Choroid plexus epithelial cell (primary cell): ENCODE measurements around the gene AKT1.

Experiments
- DNase-seq: peaks from one replicate; pipeline ENCODE4 v3.0.0-alpha.2; 2010; ENCODE audit warnings: low read depth
- H3K4me3 ChIP-seq: 2 replicates; pipeline ENCODE4 v1.5.1; 2011; ENCODE audit warnings: low read depth, mild to moderate bottlenecking, control low read depth, low read length, moderate library complexity
- CTCF ChIP-seq: conservative IDR thresholded peaks from 2 replicates; pipeline ENCODE4 v1.5.1; 2011; ENCODE audit warnings: low read depth, mild to moderate bottlenecking, control low read depth, inconsistent platforms, low read length, moderate library complexity

Gene AKT1

GRCh38 chr14:104821971-104822608 lies 26.5 kb upstream of the AKT1 start:
- H3K4me3 ChIP-seq: no peak overlapping the region
- no peak for TF ChIP-seq CTCF
- no peak for DNase-seq

- H3K4me3 ChIP-seq: no peak overlapping the region
- no peak for TF ChIP-seq CTCF
- no peak for DNase-seq
Observed at GRCh38 chr14:104821229-104821945, 25.8 kb upstream of the AKT1 start.

- peak; percentile 83 for DNase-seq
- H3K4me3 ChIP-seq: no peak overlapping the region
Observed at GRCh38 chr14:104820669-104821228, 25.2 kb upstream of the AKT1 start.

DNA sequence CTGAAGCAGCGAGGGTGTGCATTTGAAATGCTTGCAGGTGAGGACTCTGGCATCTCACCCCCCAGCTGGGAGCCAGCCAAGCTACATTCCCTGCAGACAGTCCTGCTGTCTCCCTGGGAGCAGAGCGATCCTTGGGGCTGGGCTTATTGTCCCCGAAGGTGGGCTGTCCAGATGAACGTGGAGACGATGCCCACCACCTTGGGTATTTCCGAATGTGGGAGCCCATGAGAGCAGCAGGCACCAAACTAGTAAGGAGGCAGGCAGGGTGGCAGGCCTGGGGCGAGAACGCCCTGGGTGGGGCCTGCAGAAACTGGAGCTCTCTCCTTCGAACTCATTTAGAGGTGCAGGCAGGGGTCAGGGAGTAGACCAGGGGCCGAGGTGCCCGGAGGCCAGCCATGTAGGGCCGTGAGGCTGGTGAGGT lies 23.8 kb upstream of the AKT1 start:
- no peak for DNase-seq
- no peak for TF ChIP-seq CTCF
- no peak overlapping the region for H3K4me3 ChIP-seq

More at GRCh38 chr14:104820669-104821228, 25.2 kb upstream of the AKT1 start:
- TF ChIP-seq CTCF: peak; percentile 79

DNA sequence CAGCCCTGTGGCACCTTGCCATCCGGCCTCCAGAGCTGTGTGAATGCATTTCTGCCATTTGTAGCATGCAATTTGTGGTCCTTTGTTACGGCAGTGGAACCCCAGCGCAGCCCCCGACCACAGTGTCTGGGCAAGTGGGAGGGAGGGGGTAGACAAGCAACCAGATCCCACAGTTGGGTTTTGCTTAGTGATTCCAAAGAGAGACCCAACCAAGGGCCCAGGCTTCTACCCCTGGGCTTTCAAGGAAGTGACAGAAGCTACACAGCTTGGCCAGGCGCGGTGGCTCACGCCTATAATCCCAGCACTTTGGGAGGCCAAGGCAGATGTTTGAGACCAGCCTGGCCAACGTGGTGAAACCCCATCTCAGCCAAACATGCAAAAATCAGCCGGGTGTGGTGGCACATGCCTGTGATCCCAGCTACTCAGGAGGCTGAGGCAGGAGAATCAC lies 23.2 kb upstream of the AKT1 start:
- TF ChIP-seq CTCF: no peak
- DNase-seq: no peak
- no peak overlapping the region for H3K4me3 ChIP-seq

DNA sequence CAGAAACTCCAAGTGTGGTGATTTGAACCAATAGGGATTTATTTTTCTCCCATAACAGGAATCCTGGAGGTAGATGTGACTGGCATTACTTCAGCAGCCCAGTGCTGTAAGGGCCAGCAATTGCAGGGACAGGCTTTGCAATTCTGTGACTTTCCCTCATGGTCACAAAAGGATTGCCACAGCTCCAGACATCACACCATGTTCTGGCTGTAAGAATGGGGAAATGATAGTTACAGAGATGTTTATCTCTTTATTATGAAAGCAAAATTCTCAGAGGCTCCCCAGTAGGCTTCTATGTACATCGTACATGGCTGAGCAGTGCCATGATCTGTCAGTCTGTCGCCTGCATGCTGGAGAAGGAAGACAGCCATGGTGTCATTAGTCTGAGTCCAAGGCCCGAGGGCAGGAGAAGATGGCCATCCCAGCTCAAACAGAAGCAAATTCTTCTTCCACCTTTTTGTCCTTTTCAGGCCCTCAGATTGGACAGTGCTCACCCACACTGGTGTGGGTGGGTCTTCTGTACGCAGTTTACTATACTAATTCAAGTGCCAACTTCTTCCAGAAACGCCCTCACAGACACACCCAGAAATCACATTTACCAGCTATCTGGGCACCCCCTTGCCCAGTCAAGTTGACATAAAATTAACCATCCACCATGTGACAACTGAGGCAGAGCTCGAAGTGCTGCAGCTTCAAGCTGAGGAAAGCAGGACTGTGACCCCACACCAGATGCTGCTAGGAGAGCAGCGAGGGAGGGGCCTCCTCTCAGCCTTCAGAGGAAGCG lies 22.6 kb upstream of the AKT1 start:
- TF ChIP-seq CTCF: no peak
- no peak overlapping the region for H3K4me3 ChIP-seq
- DNase-seq: no peak
